Bronchial epithelial cell (primary cell): Measurements from ENCODE around the gene SRPK1. TPM values are rescaled to one million over a fixed set of nuclear protein-coding genes. Genes with fewer than 3 reads are reported as not detected.
"Not testable (repeated sequence)": the region's sequence is repeated elsewhere in the genome, so short reads cannot be mapped to it uniquely, and the experiment has no call there.

Source experiments
- DNase-seq: peaks from one replicate; pipeline ENCODE4 v3.0.0-alpha.2; 2010; ENCODE audit warnings: low read depth
- FAIRE-seq: peaks from 2 replicates; lab custom pipeline; 2011; peaks lifted over from hg19 to GRCh38; lab: Jason Lieb, UNC
- H3K27me3 ChIP-seq: 2 replicates; pipeline ENCODE4 v1.5.1; 2011; ENCODE audit warnings: low read length; ENCODE audit not compliant: control insufficient read depth, insufficient read depth
- H3K36me3 ChIP-seq: 2 replicates; pipeline ENCODE4 v1.5.1; 2011; ENCODE audit warnings: low read length; ENCODE audit not compliant: control insufficient read depth, insufficient read depth
- H3K4me3 ChIP-seq: 2 replicates; pipeline ENCODE4 v1.5.1; 2011; ENCODE audit warnings: mild to moderate bottlenecking, low read depth, low read length, control low read depth
- total RNA-seq: library from RNA; depleted of rRNA; stranded (reverse); fragments of >200 nt; gene quantifications from 2 replicates; pipeline ENCODE4 v1.2.1, GENCODE V29; 2014
- TF ChIP-seq, protein P1 (sequence below): IDR thresholded peaks from 2 replicates; pipeline ENCODE4 v1.5.1; 2011; ENCODE audit warnings: mild to moderate bottlenecking, moderate library complexity, low read length, control low read depth, inconsistent platforms; ENCODE audit not compliant: insufficient read depth, severe bottlenecking

SRPK1 gene
- total RNA-seq, 1 donor from 2014 or later: 90.6 TPM

DNA sequence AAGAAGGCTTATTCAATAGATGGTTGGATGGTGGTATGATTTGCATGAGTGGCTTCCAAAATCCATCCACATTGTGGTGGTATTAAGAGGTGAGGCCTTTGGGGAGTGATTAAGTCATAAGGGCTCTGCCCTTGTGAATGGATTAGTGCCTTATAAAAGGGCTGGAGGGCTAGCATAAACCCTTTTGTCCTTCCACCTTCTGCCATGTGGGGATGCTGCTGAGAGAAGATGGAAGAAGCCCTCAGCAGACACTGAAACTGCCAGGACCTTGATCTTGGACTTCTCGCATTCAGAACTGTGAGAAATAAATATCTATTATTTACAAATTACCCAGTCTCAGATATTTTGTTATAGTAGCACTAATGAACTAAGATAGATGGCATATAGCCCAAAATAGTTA, 27.8 kb upstream of the SRPK1 start:
- DNase-seq: peak; percentile 32
- TF ChIP-seq, protein P1, sequence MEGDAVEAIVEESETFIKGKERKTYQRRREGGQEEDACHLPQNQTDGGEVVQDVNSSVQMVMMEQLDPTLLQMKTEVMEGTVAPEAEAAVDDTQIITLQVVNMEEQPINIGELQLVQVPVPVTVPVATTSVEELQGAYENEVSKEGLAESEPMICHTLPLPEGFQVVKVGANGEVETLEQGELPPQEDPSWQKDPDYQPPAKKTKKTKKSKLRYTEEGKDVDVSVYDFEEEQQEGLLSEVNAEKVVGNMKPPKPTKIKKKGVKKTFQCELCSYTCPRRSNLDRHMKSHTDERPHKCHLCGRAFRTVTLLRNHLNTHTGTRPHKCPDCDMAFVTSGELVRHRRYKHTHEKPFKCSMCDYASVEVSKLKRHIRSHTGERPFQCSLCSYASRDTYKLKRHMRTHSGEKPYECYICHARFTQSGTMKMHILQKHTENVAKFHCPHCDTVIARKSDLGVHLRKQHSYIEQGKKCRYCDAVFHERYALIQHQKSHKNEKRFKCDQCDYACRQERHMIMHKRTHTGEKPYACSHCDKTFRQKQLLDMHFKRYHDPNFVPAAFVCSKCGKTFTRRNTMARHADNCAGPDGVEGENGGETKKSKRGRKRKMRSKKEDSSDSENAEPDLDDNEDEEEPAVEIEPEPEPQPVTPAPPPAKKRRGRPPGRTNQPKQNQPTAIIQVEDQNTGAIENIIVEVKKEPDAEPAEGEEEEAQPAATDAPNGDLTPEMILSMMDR: peak; percentile 8
- Histone ChIP-seq H3K36me3 (no peaks in the 10 kb centered on the region), H3K27me3 (no peaks in the 10 kb centered on the region), H3K4me3 (no peak overlapping the region)
- FAIRE-seq: no peak

- no peak overlapping the region for H3K4me3 ChIP-seq
- FAIRE-seq (no peak), DNase-seq (peak; percentile 33)
Observed at GRCh38 chr6:35945650-35946025, 24.7 kb upstream of the SRPK1 start.

DNA sequence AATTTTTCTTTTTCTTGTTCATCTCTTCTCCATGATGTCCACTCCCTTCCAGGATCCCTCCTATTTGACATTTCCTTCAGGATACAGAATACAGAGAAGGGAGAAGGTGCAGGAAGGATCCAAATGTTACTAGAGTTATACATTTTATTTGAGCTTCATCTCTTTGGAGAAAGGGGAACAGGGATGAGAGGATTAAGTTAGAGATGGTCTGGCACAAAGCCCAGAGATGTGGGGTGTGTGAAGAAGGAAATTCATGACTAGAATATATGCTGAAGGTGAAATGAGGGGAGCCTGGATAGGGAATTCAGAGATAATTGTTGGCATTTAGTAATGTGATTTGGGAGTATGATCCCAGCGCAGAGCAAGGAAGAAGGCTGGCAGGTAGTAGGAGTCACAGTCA, 22.5 kb upstream of the SRPK1 start:
- H3K36me3 ChIP-seq: no peaks in the 10 kb centered on the region
- DNase-seq (no peak), FAIRE-seq (no peak)
- TF ChIP-seq, protein P1: no peak
- H3K27me3 ChIP-seq: no peaks in the 10 kb centered on the region
- no peak overlapping the region for H3K4me3 ChIP-seq

More at GRCh38 chr6:35945650-35946025, 24.7 kb upstream of the SRPK1 start:
- TF ChIP-seq, protein P1: no peak
- Histone ChIP-seq H3K27me3 (no peaks in the 10 kb centered on the region), H3K36me3 (no peaks in the 10 kb centered on the region)

DNA sequence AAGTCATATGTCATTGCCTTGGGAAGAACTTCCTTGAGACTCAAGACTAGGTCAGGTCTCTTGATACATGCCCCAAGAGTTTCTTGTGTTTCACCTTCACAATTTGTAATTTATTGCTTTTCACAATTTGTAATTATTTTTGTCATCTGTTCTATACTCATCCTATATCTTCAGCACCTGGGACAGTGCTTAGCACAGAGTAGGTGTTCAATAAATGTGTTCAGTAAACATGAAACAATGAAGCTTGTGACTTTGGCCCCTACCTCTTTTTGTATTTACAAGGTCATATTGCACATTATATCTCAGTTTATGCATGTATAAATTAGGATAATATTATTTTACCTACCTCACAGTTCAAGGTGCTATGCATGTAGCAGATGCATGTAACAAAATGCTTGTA, 21.5 kb upstream of the SRPK1 start:
- no peak for FAIRE-seq
- TF ChIP-seq, protein P1: no peak
- H3K36me3 ChIP-seq: no peaks in the 10 kb centered on the region
- H3K4me3 ChIP-seq: no peak overlapping the region
- no peaks in the 10 kb centered on the region for H3K27me3 ChIP-seq
- DNase-seq: no peak

- not testable (repeated sequence) for FAIRE-seq, H3K4me3 ChIP-seq, H3K27me3 ChIP-seq, DNase-seq, H3K36me3 ChIP-seq
Observed at GRCh38 chr6:35941170-35941569, 20.3 kb upstream of the SRPK1 start.

GRCh38 chr6:35940014-35940413, 19.1 kb upstream of the SRPK1 start:
- FAIRE-seq, H3K36me3 ChIP-seq, DNase-seq, H3K4me3 ChIP-seq, H3K27me3 ChIP-seq: not testable (repeated sequence)

DNA sequence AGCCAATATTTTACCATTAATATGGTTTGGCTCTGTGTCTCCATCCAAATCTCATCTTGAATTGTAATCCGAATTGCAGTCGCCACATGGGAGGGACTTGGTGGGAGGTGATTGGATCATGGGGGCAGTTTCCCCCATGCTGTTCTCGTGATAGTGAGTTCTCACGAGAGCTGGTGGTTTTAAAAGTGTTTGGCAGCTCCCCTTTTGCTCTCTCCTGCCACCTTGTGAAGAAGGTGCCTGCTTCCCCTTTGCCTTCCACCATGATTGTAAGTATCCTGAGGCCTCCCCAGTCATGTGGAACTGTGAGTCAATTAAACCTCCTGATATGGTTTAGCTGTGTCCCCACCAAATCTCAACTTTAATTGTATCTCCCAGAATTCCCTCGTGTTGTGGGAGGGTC, 18.4 kb upstream of the SRPK1 start:
- H3K4me3 ChIP-seq, H3K27me3 ChIP-seq, H3K36me3 ChIP-seq, DNase-seq, FAIRE-seq: not testable (repeated sequence)
